ENCODE data around the gene ADGRV1. TPM values are rescaled to one million over a fixed set of nuclear protein-coding genes. Genes with fewer than 3 reads are reported as not detected.

The ADGRV1 gene
- total and polyA plus RNA-seq, 2 experiments from 2014 or later = 15.5 to 19.6 TPM

DNA sequence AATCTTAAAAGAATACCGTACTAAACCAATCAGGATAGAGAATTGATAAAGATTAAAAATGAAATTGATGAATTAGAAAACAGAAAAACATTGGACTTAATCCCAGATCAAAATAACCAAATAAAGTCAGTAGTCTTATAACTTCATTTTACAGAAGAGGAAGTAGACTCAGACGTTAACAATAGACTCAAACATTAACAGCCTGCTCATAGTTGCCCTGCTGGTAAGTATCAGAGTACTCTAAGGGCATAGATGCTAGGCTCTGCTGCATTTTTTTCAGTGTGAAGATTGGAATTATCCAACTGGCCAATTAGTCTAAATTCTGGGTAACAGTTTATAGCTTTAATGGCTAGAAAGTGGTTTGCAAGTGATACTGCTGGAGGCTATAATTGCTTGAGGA lies 42.9 kb downstream of the ADGRV1 start:
- Histone ChIP-seq H3K4me1 (ENCODE audit: low read depth) (no peaks in the 10 kb centered on the region), H3K36me3 (no peaks in the 10 kb centered on the region), H3K4me3 (no peak overlapping the region), H3K27me3 (no peaks in the 10 kb centered on the region), H3K27ac (no peak overlapping the region), H3K9me3 (ENCODE audit: low read depth) (no peaks in the 10 kb centered on the region)
- TF ChIP-seq, protein P1, sequence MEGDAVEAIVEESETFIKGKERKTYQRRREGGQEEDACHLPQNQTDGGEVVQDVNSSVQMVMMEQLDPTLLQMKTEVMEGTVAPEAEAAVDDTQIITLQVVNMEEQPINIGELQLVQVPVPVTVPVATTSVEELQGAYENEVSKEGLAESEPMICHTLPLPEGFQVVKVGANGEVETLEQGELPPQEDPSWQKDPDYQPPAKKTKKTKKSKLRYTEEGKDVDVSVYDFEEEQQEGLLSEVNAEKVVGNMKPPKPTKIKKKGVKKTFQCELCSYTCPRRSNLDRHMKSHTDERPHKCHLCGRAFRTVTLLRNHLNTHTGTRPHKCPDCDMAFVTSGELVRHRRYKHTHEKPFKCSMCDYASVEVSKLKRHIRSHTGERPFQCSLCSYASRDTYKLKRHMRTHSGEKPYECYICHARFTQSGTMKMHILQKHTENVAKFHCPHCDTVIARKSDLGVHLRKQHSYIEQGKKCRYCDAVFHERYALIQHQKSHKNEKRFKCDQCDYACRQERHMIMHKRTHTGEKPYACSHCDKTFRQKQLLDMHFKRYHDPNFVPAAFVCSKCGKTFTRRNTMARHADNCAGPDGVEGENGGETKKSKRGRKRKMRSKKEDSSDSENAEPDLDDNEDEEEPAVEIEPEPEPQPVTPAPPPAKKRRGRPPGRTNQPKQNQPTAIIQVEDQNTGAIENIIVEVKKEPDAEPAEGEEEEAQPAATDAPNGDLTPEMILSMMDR (IDR thresholded peaks at IDR 0.05; ENCODE audit: low read depth, low read length) = no peak
- DNase-seq (ENCODE audit: low read depth in 1 of 2, low spot score in 1 of 2) = no peak

DNA sequence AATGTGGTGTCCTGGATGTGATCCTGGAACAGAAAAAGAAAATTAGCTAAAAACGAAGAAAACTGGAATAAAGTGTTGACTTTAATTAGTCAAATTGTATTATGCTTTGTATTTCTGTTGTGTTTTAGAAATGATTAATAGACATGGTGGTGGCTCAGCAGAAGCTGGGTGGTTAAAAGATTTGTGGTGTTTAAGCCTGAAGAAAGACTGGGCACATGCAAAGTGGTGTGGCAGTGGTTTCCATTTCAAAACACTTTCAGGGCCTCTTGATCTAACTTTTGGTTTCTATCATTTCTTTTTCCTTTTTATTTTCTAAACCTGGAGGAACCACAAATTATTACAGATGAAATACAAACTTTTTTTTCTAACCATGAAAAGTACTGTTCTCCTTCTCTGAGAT lies 44.1 kb downstream of the ADGRV1 start:
- Histone ChIP-seq H3K27ac (no peak overlapping the region), H3K27me3 (no peaks in the 10 kb centered on the region), H3K4me1 (ENCODE audit: low read depth) (no peaks in the 10 kb centered on the region), H3K9me3 (ENCODE audit: low read depth) (no peaks in the 10 kb centered on the region), H3K36me3 (no peaks in the 10 kb centered on the region), H3K4me3 (no peak overlapping the region)
- no peak for DNase-seq (ENCODE audit: low read depth in 1 of 2, low spot score in 1 of 2)
- TF ChIP-seq, protein P1 (IDR thresholded peaks at IDR 0.05; ENCODE audit: low read depth, low read length) = no peak

DNA sequence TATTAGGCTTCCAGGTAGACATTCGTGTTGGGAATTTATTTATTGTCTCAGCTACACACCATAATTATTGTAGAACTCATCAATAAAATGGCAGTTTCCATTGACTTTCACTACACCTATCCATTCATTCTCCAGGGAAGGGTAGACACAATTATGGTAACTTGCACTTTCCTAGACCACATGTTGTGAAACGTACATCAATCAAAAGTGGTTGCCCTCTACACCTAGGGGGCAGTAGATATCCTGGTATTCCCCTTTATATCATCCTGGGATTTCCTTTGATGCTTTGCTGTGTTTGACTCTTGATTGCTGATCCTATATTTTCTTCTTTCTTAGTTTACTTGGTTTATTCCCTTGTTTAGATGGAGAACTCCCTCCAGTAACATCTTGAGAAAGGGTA lies 47.9 kb downstream of the ADGRV1 start:
- H3K27me3 ChIP-seq = no peaks in the 10 kb centered on the region
- no peak overlapping the region for H3K4me3 ChIP-seq
- DNase-seq (ENCODE audit: low read depth in 1 of 2, low spot score in 1 of 2) = peak in 1 of 2 donors; percentile 28
- TF ChIP-seq, protein P1 (IDR thresholded peaks at IDR 0.05; ENCODE audit: low read depth, low read length) = no peak
- H3K9me3 ChIP-seq (ENCODE audit: low read depth) = no peaks in the 10 kb centered on the region
- no peaks in the 10 kb centered on the region for H3K4me1 ChIP-seq (ENCODE audit: low read depth)
- H3K27ac ChIP-seq = no peak overlapping the region
- no peaks in the 10 kb centered on the region for H3K36me3 ChIP-seq

DNA sequence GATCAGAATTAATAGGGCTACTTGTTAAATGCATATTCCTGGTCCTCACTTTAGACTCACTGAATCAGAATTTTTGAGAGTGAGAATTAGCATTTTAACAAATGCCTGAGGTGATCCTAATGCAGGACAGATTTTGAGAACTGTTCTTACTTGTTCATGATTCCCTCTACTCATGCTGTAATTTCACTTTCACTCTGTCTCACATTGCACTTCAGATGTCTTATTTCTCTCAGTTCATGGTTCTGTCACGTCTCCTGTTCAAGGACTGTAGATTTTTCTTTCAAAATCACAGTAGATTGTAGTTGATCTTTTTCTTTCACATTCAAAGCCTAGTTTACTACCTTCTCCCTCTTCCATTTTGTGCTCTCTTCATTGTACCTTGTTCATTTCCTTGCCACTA lies 54.3 kb downstream of the ADGRV1 start:
- Histone ChIP-seq H3K27me3 (no peaks in the 10 kb centered on the region), H3K27ac (no peak overlapping the region), H3K4me1 (ENCODE audit: low read depth) (peaks cover 3% of the 10 kb centered on the region), H3K36me3 (no peaks in the 10 kb centered on the region), H3K4me3 (no peak overlapping the region), H3K9me3 (ENCODE audit: low read depth) (no peaks in the 10 kb centered on the region)
- DNase-seq (ENCODE audit: low read depth in 1 of 2, low spot score in 1 of 2) = no peak
- TF ChIP-seq, protein P1 (IDR thresholded peaks at IDR 0.05; ENCODE audit: low read depth, low read length) = no peak

DNA sequence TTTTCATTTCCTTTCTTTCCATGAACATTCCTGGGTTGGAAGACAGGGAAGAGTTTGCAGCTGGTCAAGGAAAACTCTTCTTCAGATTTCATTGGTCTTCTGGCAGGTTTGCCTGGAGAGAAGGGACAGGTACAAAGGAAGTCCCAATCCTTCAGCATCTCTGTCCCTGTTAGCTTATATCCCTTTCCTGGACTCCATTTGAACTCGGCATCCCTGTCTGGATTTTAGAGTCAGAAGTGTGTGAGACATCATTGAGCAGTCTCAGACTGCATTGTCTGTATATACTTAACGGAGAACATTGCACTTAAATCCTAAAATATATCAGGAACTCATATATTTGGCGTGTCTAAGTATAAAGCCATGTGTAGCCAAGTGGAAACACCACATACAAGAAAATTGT lies 54.9 kb downstream of the ADGRV1 start:
- no peaks in the 10 kb centered on the region for H3K36me3 ChIP-seq
- TF ChIP-seq, protein P1 (IDR thresholded peaks at IDR 0.05; ENCODE audit: low read depth, low read length) = no peak
- no peak overlapping the region for H3K27ac ChIP-seq
- H3K9me3 ChIP-seq (ENCODE audit: low read depth) = no peaks in the 10 kb centered on the region
- DNase-seq (ENCODE audit: low read depth in 1 of 2, low spot score in 1 of 2) = no peak
- H3K27me3 ChIP-seq = no peaks in the 10 kb centered on the region
- peaks cover 3% of the 10 kb centered on the region for H3K4me1 ChIP-seq (ENCODE audit: low read depth)
- no peak overlapping the region for H3K4me3 ChIP-seq
